GM12892 (cell line): ENCODE data around the gene DOCK6.

Source experiments
- POLR2A ChIP-seq: IDR thresholded peaks from 2 replicates; pipeline ENCODE4 v1.6.1; 2011; ENCODE audit warnings: low read depth, low read length, control low read depth
- POLR2AphosphoS5 ChIP-seq: IDR thresholded peaks from 2 replicates; pipeline ENCODE4 v1.6.1; 2011; ENCODE audit warnings: low read depth, low read length, control low read depth

DNA sequence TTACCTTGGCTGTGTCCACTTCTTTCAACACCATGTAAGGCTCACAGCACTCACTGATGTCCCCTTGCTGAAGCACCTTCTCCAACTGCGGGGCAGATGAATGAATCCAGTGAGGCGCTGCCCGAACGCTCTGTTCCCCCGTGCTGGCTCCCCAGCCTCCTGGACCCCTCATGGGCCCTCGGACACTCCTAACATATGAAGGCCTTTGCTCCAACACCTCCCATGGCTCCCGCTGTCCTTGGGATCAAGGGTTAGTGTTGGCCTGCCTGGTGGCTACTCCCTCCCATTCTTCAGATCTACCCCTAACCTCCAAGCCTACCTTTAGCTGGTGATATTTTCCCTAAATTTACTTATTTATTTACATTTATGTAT, 18.5 kb downstream of the DOCK6 start:
- TF ChIP-seq POLR2A (no peak), POLR2AphosphoS5 (no peak)
